Activated naive CD4-positive, alpha-beta T cell treated with anti-CD3 and anti-CD28 coated beads, Interleukin-2, amount 50 U/mL, for 16 hours (primary cell): Measurements from ENCODE around the gene DKC1.
"Not testable (repeated sequence)": the region's sequence is repeated elsewhere in the genome, so short reads cannot be mapped to it uniquely, and the experiment has no call there.

Source experiments
- DNase-seq: peaks from one replicate; pipeline ENCODE4 v3.0.0-alpha.2; 2020

The DKC1 gene

GRCh38 chrX:154824638-154825037, 62.0 kb downstream of the DKC1 start:
- no peak for DNase-seq

GRCh38 chrX:154825586-154825985, 62.9 kb downstream of the DKC1 start:
- DNase-seq, result not testable (repeated sequence)
